ENCODE results near the gene NMRK1.

DNA sequence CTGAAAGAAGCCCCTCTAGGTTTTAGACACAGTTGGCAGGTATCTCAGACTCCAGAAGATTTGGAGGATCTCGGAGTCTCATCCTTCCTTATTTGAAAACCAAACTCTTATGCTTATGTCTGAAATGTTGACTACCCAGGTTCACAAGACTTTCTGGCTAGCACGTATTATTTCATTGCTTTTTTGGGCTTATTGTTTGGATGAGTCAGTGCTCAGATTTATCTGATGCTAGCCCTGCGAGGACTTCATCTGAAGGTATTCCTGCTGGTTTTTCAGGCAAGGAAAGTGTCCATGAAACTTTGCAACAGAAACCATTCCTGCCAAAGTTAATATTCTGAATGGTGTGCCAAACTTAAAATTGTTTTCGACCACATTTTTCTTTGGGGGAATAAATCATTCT, 8.8 kb upstream of the NMRK1 start:
- TF ChIP-seq, protein P1, sequence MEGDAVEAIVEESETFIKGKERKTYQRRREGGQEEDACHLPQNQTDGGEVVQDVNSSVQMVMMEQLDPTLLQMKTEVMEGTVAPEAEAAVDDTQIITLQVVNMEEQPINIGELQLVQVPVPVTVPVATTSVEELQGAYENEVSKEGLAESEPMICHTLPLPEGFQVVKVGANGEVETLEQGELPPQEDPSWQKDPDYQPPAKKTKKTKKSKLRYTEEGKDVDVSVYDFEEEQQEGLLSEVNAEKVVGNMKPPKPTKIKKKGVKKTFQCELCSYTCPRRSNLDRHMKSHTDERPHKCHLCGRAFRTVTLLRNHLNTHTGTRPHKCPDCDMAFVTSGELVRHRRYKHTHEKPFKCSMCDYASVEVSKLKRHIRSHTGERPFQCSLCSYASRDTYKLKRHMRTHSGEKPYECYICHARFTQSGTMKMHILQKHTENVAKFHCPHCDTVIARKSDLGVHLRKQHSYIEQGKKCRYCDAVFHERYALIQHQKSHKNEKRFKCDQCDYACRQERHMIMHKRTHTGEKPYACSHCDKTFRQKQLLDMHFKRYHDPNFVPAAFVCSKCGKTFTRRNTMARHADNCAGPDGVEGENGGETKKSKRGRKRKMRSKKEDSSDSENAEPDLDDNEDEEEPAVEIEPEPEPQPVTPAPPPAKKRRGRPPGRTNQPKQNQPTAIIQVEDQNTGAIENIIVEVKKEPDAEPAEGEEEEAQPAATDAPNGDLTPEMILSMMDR (IDR thresholded peaks at IDR 0.05) = no peak
- TF ChIP-seq POLR2A (IDR thresholded peaks at IDR 0.05) = no peak

Data from uterus (tissue), 2 donors.